ENCODE results near the gene ADGRG7. TPM values are rescaled to one million over a fixed set of nuclear protein-coding genes. Genes with fewer than 3 reads are reported as not detected.

The ADGRG7 gene
- total and polyA plus RNA-seq, 2 of the 13 experiments (the other 11 are each of a cell fraction or from before 2014, with no cell fraction given): not detected

- TF ChIP-seq ZNF510 (CRISPR knock-in tag; IDR thresholded peaks at IDR 0.05; ENCODE audit: low read depth) (peak; percentile 54; the same call in 1 of the 2 replicates), NR2F2 (IDR thresholded peaks at IDR 0.05; ENCODE audit: borderline replicate concordance, low read depth) (no peak), ZNF3 (CRISPR knock-in tag; IDR thresholded peaks at IDR 0.05) (no peak), HIC2 (CRISPR knock-in tag; IDR thresholded peaks at IDR 0.05; ENCODE audit: low read depth) (no peak), MEIS2 (CRISPR knock-in tag; IDR thresholded peaks at IDR 0.05) (no peak), SSRP1 (CRISPR knock-in tag; IDR thresholded peaks at IDR 0.05) (no peak), ZBTB49 (CRISPR knock-in tag; IDR thresholded peaks at IDR 0.05; ENCODE audit: borderline replicate concordance) (no peak), ZNF441 (CRISPR knock-in tag; IDR thresholded peaks at IDR 0.05; ENCODE audit: borderline replicate concordance) (no peak), CTCF (CRISPR knock-in tag; IDR thresholded peaks at IDR 0.05) (no peak), NR2F6 (IDR thresholded peaks at IDR 0.05) (no peak), NR2F6 (CRISPR knock-in tag; IDR thresholded peaks at IDR 0.05) (no peak), THRA (CRISPR knock-in tag; IDR thresholded peaks at IDR 0.05; ENCODE audit: borderline replicate concordance) (no peak), ZNF121 (CRISPR knock-in tag; IDR thresholded peaks at IDR 0.05) (no peak), MAFG (CRISPR knock-in tag; IDR thresholded peaks at IDR 0.05) (no peak), REL (CRISPR knock-in tag; conservative IDR thresholded peaks at IDR 0.05) (no peak), ETV6 (CRISPR knock-in tag; conservative IDR thresholded peaks at IDR 0.05) (no peak), FOXJ3 (CRISPR knock-in tag; IDR thresholded peaks at IDR 0.05; ENCODE audit: borderline replicate concordance) (0 out of 2 replicates have a peak, but pooled peaks have one; percentile 17), NR2F1 (CRISPR knock-in tag; IDR thresholded peaks at IDR 0.05) (no peak), KDM1A (CRISPR knock-in tag; IDR thresholded peaks at IDR 0.05) (no peak), SP1 (IDR thresholded peaks at IDR 0.05) (no peak), SP1 (CRISPR knock-in tag; IDR thresholded peaks at IDR 0.05) (no peak), CCDC6 (CRISPR knock-in tag; IDR thresholded peaks at IDR 0.05) (no peak), MTA1 (CRISPR knock-in tag; IDR thresholded peaks at IDR 0.05; ENCODE audit: borderline replicate concordance) (no peak), ZBTB20 (CRISPR knock-in tag; IDR thresholded peaks at IDR 0.05; ENCODE audit: borderline replicate concordance, low read depth) (peak; percentile 32; the same call in 1 of the 2 replicates), RFX5 (IDR thresholded peaks at IDR 0.05; ENCODE audit: low read depth, low read length) (no peak), ZNF614 (CRISPR knock-in tag; IDR thresholded peaks at IDR 0.05; ENCODE audit: borderline replicate concordance) (peak; percentile 64; the same call in 1 of the 2 replicates), DMAP1 (CRISPR knock-in tag; IDR thresholded peaks at IDR 0.05) (no peak)
Measured at GRCh38 chr3:100635273-100635701, 25.9 kb downstream of the ADGRG7 start (continued).
